ENCODE measurements around the gene STMN3. TPM values are rescaled to one million over a fixed set of nuclear protein-coding genes. Genes with fewer than 3 reads are reported as not detected.

The STMN3 gene
- total and polyA plus RNA-seq, 2 of the 8 experiments (the other 6 are each of a cell fraction or from before 2014, with no cell fraction given), result 51.5 to 63.1 TPM

- no peak for TF ChIP-seq RAD21 (IDR thresholded peaks at IDR 0.05 in 1 of 2, conservative IDR thresholded peaks at IDR 0.05 in 1 of 2; ENCODE audit: low read depth in 2 of 2, low read length in 2 of 2)
- TF ChIP-seq CHD7 (IDR thresholded peaks at IDR 0.05; ENCODE audit: insufficient replicate concordance, low read length), result no peak
- no peak for TF ChIP-seq SRF (IDR thresholded peaks at IDR 0.05; ENCODE audit: low read depth, low read length)
These were observed 11.1 kb upstream of the STMN3 start (continued) for GRCh38 chr20:63664143-63664851.

Data from H1 (cell line).